LHCN-M2 (cell line): Measurements from ENCODE around the gene CTNNA2. TPM values are rescaled to one million over a fixed set of nuclear protein-coding genes. Genes with fewer than 3 reads are reported as not detected.

Source experiments
- DNase-seq: peaks from one replicate; pipeline ENCODE4 v3.0.0-alpha.2; 2012; ENCODE audit warnings: low read depth
- total RNA-seq: library from RNA; depleted of rRNA; stranded (reverse); fragments of >200 nt; gene quantifications from 2 replicates; pipeline ENCODE4 v1.2.3, GENCODE V29; 2014

Gene CTNNA2
- total RNA-seq, 1 experiment from 2014 or later, result 0.06 TPM

- no peak for DNase-seq
These were observed 416.8 kb downstream of the CTNNA2 start for GRCh38 chr2:79929624-79930023.

DNA sequence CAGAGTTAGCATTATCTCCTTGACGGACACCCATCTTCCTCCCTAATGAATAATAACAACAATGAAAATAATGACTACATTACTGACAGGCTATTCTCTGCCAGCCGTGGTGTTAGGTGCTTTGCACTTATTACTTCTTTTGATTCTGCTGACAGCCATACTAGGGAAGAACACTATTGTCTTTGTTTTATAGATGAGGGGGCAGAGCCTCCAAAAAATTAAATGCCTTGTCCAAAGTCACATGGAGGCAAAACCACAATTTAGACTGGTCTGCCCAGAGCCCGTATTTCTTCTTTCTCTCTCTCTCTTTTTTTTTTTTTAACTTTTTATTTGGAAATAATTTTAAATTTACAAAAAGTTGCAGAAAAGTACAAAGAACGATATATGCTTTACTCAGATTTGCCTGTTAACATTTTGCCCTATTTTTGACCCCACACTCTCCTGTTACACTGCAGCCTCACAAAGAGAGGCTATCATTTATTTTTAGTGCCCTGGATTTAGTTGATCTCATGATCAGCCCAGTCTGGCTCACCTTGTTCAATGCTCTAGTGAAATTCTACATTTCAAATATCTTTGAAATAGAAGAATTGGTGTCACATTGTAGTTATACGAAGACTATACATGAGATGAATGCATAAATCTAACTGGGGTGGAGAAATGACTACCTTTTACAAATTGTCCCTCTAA lies 422.3 kb downstream of the CTNNA2 start:
- no peak for DNase-seq

- peak; percentile 32 for DNase-seq
These were observed 423.2 kb downstream of the CTNNA2 start for GRCh38 chr2:79935771-79936657.

GRCh38 chr2:79936715-79937114 lies 423.9 kb downstream of the CTNNA2 start:
- DNase-seq, result no peak

GRCh38 chr2:79938648-79939047 lies 425.8 kb downstream of the CTNNA2 start:
- no peak for DNase-seq

DNA sequence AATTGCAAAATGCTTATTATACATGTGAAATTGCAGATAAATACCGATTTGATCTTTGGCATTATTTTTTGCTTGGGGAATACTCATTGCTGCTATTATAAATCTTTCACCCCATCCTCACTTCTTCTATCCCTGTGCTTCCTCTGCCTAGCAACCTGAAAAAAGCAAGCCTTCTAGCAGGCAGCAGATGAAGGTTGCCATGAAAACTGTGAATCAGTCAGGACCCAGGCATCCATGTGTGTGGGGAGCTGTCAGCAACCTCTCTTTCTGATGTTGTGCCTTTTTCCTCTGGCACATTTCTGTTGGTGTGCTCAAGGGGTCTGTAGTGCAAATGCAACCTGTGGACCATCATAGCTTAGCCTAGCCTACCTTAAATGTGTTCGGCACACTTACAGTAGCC lies 427.5 kb downstream of the CTNNA2 start:
- DNase-seq, result no peak

DNA sequence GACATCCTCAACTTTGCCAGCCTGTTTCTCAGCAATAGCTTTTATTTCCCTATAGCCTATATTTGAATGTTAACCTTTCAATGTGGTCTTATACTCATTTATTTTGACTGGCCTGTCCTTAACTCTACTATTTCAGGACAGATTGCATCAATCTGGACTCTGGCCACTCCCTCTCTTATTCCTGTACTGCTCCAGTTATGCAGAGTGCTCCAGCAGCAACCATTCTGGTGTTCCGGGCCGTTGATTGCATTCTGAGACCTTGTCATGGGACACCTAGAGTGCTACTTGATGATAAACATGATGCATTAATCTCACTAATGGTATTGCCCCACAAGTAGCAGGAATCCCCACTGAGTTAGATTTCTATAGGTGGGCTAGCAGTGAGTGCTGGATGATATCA lies 428.3 kb downstream of the CTNNA2 start:
- DNase-seq, result no peak

DNA sequence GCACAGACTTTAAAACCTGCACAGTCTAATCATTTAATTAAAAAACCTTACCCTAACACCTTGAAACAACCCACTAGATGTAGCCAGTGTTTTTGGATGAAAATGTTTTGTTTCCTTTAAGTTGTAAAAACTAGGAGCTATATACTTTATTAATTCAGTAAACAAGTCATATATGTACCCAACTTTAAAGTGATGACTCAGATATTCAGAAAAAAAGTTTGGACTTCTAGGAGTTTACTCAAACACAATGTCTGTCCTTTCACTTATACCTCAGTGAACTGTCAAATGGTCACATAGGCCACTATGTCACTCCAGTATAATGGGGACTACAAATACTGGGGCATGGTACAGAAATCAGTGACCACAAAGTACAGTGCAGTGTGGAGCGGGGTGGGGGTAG lies 431.4 kb downstream of the CTNNA2 start:
- no peak for DNase-seq

DNA sequence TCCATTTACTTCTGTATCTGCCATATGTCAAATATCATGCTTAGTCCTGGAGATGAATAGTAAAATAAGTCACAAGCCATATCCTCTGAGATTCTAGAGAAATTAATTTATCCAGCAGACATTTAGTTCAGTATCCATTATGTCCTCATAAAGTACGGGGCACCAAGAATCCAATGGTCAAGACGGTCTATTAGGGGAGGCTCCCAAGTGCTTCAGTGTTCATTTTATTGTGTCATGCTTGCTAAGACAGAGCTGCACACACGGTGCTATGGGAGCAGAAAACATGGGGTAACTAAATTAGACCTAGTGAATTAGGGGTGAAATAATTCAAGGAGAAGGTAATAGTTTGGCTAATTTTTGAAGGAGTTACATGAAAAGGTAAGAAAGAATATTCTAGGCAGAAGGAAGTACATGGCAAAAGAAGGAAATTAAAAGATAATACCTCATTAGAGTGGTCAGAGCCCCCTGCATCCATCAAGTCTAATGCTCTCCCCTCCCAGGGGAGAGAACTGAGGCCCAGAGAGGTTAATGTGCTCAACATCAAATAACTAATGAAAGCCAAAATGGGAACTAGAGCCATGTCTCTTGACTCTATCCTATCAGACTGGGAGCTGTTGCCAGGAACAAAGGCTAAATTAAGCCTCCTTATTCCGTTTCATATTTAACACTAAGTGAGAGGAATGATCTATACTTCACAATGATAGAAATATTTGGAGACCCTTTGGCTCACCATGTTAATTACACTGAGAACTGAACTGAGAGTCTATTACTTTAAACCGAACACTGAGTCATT lies 433.0 kb downstream of the CTNNA2 start:
- no peak for DNase-seq

GRCh38 chr2:79947751-79948150 lies 434.9 kb downstream of the CTNNA2 start:
- no peak for DNase-seq

DNA sequence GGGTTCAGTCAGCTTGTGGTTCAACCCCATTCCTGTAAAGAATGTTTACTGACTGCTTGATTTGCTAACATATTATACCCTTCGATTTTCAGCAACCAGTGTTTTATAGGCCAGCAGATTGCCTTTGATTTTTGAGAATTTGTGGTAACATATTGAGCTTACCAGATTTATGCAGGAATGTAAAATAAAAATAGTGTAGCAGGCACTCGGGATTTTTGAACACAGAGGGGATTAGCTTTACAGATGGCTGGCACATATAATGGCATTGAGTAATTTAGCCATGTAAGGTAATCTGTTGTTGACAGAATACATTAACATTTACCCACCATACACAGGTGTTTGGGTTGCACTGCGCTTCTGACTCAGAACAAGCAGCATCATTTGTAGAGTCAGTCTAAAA lies 437.7 kb downstream of the CTNNA2 start:
- no peak for DNase-seq

DNA sequence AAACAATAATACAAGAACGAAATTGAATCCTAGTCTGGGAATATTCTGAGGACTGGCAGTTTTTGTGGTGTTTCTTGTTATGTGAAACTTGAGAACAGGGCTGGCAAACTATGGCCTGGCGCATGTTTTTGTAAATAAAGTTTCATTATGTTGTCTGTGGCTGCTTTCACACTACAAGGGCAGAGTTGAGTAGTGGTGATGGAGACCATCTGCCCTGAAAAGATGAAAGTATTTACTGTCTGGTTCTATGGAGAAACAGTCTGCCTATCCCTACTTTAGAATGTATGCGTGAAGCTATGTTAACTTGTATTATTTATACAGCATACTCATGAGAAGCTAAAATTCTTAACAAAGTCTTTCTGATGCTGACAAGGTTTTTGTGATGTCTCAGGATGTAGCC lies 439.8 kb downstream of the CTNNA2 start:
- no peak for DNase-seq

DNA sequence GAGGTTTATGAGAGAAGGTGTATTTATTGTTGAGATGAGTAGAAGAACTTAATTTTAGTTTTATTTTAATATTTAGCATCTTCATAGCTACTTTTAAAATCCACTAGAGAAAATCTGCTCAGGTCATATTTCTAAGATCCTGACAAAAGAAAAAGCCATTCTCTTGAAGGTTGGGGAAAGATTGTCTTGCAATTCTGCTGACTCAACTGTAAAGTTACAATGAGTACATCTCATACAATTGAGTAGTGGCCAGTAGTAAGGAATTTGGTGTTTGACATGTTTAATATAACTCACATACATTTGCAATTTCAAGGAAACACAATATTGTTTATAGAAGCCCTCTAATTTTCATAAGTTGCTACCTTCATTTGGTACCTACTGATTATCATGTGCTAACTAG lies 447.2 kb downstream of the CTNNA2 start:
- no peak for DNase-seq

GRCh38 chr2:79960519-79960918 lies 447.7 kb downstream of the CTNNA2 start:
- no peak for DNase-seq

DNA sequence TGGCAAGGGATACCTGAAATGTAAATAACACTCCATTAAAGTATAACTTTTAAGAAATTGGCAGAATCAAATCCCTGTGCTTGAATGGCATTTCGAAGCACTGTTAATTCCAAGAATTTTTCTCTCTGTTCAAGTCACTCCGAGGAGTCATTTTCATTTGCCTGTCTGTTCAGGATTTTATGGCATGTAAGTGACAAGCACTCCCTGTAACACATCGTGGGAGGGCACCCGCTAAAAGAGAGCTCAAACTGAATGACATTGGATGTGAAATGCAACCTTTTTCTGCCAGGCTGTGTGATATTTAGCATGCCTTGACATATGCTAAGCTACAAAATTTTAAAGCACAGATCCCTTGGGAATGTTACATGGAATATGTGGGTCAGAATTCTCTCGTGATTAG lies 452.1 kb downstream of the CTNNA2 start:
- no peak for DNase-seq

GRCh38 chr2:79966369-79966768 lies 453.5 kb downstream of the CTNNA2 start:
- DNase-seq, result no peak

DNA sequence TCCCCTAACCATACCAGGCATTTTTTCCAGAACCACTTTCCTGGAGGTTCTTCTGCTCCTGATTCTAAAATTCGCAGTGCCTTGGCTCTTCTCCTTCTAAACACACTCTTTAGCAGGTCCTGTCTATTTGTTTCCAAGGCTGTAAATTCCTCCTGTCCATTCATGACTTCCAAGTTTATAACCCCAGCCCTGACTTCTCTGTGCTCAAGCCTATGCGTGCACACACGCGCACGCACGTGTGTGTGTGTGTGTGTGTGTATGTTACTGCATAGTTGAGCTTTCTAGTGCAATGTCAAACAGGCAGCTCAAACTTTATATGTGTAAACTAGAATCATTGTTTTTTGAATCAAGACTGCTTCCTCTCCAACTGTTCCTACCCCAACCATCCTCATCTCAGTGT lies 454.0 kb downstream of the CTNNA2 start:
- no peak for DNase-seq

GRCh38 chr2:79971807-79972206 lies 459.0 kb downstream of the CTNNA2 start:
- no peak for DNase-seq

GRCh38 chr2:79972661-79973060 lies 459.8 kb downstream of the CTNNA2 start:
- DNase-seq, result no peak

DNA sequence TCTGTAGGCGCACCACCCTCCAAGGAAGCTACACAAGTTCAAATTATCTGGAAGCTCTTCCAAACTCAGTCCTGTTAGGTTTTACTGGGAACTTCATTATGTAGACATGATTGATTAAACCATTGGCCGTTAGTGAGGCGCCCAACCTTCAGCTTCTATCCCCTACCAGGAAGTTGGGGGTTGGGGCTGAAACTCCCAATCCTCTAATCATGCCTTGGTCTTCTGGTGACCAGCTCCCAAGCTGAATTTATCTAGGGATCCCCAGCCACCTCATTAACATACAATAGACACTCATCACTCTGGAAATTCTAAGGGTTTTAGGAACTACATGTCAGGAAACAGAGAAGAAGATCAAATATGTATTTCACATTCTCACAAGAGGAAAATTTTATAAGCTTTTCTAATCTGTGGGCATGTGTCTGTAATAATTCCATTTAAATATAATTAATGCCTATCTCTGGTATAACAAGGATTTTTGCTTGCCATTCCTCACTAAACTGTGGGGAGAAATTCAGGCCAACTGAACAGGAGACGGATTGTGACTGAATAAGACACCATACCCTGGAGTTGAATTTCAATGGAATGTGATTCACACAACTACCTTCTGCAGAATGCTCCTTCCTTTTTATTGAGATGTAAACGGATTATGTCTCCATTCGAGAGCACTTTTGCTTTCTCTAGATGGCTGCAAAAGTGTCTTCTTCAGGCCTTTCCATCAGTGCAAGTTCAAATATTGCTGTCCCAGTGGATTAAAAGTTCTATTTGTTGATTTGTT lies 463.1 kb downstream of the CTNNA2 start:
- no peak for DNase-seq

DNA sequence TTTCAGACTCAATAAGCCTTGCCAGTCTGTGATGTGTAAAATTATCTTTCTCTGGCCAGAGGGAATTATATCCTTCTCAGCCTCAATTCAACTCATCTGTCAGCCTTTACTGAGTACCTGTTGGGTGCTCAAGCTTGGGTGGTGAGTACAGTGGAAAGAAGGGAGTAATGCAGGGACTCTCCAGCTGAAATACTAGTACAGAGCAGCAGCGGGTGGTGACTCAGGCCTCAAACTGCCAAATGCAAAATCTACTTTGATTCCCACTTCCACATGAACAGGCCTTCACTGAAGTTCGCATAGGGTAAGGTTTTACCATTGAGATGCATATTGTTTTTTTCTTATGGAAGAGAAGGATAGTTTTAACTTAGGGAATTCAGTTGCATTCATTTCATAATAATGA lies 464.9 kb downstream of the CTNNA2 start:
- no peak for DNase-seq
